ENCODE data around the gene SRGAP1.
"Not testable (repeated sequence)": the region's sequence is repeated elsewhere in the genome, so short reads cannot be mapped to it uniquely, and the experiment has no call there.

The SRGAP1 gene

GRCh38 chr12:64181430-64182291 is 337.2 kb downstream of the SRGAP1 start:
- DNase-seq: peak; percentile 35 to 70

GRCh38 chr12:64184216-64184615 is 339.7 kb downstream of the SRGAP1 start:
- no peak for DNase-seq

GRCh38 chr12:64186789-64187188 is 342.3 kb downstream of the SRGAP1 start:
- no peak for DNase-seq

GRCh38 chr12:64187370-64187769 is 342.9 kb downstream of the SRGAP1 start:
- DNase-seq: no peak

GRCh38 chr12:64187794-64188193 is 343.3 kb downstream of the SRGAP1 start:
- no peak for DNase-seq

- DNase-seq: no peak
These were observed 345.0 kb downstream of the SRGAP1 start for GRCh38 chr12:64189530-64189929.

GRCh38 chr12:64190140-64190539 is 345.6 kb downstream of the SRGAP1 start:
- no peak for DNase-seq

- DNase-seq: no peak
These were observed 348.3 kb downstream of the SRGAP1 start for GRCh38 chr12:64192644-64193444.

GRCh38 chr12:64193931-64194330 is 349.4 kb downstream of the SRGAP1 start:
- no peak for DNase-seq

GRCh38 chr12:64194333-64195149 is 350.0 kb downstream of the SRGAP1 start:
- DNase-seq: no peak

GRCh38 chr12:64195841-64196240 is 351.3 kb downstream of the SRGAP1 start:
- not testable (repeated sequence) for DNase-seq

- no peak for DNase-seq
These were observed 358.5 kb downstream of the SRGAP1 start for GRCh38 chr12:64203036-64203435.

- DNase-seq: no peak
These were observed 359.3 kb downstream of the SRGAP1 start for GRCh38 chr12:64203775-64204174.

GRCh38 chr12:64205542-64205941 is 361.0 kb downstream of the SRGAP1 start:
- no peak for DNase-seq

GRCh38 chr12:64207453-64207852 is 363.0 kb downstream of the SRGAP1 start:
- no peak for DNase-seq
